ENCODE results near the gene ADAT3.

DNA sequence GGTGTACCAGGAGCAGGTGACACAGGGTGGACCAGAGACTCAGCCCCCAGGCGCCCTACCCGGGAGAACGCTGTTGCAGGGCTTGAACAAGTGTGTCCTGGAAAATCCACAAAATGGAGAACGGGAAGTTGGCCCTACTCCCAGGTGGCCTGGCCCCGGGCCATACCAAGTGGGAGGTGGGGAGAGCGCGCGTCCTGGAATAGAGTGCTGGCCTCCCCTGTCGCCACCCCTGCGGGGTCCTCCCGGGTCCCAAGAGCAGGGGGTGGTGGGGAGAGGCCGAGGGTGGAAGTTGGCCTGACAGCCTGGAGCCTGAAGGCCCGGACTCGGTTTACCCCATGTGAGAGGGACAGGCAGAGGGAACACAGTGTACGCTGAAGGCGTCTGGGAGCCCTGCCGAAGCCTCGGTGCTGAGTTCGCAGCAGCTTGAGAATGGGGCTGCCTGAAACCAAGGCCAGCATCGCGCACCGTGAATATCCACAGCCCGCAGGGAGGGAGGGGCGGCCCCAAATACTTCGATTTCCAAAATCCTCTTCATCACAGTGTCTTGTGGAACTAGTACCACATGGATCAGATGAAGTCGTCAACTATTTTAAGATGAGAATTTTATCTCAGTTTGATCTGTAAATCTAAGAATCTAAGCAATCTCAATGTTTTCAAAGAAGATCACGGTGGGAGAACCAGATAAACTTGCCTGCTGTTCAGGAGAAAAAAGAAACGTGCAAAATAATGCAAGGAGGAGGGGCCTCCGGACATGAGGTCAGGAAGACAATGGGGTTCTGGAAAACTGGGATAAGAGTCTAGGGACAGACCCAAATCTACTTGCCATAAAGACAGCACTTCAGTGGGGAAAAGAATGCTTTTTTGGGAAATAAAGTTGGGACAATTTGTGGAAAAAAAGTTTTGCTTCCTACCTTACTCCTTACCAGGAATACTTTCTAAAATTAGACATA lies 31.4 kb upstream of the ADAT3 start:
- TF ChIP-seq POLR2A (IDR thresholded peaks at IDR 0.05) = no peak
- TF ChIP-seq, protein P1, sequence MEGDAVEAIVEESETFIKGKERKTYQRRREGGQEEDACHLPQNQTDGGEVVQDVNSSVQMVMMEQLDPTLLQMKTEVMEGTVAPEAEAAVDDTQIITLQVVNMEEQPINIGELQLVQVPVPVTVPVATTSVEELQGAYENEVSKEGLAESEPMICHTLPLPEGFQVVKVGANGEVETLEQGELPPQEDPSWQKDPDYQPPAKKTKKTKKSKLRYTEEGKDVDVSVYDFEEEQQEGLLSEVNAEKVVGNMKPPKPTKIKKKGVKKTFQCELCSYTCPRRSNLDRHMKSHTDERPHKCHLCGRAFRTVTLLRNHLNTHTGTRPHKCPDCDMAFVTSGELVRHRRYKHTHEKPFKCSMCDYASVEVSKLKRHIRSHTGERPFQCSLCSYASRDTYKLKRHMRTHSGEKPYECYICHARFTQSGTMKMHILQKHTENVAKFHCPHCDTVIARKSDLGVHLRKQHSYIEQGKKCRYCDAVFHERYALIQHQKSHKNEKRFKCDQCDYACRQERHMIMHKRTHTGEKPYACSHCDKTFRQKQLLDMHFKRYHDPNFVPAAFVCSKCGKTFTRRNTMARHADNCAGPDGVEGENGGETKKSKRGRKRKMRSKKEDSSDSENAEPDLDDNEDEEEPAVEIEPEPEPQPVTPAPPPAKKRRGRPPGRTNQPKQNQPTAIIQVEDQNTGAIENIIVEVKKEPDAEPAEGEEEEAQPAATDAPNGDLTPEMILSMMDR (IDR thresholded peaks at IDR 0.05) = no peak

All from uterus (tissue), 2 donors.